ENCODE results near the gene CFAP299.

GRCh38 chr4:80307183-80307735, 28.3 kb upstream of the CFAP299 start:
- TF ChIP-seq CTCF (IDR thresholded peaks at IDR 0.05; ENCODE audit: low read length) (no peak), EZH2 (IDR thresholded peaks at IDR 0.05; ENCODE audit: borderline replicate concordance, low read length) (no peak)
